ENCODE measurements around the gene CCDC33. TPM values are rescaled to one million over a fixed set of nuclear protein-coding genes. Genes with fewer than 3 reads are reported as not detected.

Gene CCDC33
- total RNA-seq, 1 experiment from 2014 or later = 0.22 TPM

DNA sequence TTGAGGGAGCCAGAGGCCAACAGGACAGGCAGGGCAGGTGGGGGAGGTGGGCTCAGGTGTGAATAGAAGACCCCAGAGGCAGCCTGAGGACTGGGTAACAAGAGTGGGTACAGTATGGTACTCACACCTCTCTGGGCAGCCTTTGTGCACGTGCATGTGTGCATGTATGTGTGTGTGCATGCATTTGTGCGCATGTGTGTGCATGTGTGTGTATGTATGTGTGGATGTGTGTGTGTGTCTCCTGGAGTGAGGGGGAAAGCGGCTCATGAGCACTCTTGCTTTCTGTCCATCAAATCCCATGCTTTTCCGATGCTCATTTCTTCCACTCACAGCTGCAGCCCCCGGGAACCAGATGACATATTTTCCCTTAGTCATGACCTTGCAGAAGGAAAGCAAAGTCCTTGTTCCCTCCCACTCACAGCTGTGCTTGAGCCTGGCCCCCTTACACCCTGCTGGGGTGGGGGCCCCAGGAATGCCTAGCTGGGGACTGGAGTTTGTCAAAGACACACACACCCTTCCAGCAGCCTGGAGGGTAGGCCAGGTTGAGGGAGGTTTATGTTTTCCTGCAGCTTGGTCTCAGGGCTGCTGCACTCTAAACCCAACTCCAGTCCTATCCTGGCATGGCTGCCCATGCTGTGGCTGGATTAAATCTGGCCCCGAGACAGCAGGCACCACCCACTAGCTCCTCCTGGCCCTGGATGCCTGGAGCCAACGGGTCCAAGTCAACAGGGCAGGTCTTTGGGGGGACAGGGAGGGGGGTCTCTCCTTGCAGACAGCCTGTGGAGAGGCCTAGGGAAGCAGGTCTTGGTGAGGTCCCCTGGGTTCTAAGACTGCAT, 22.5 kb downstream of the CCDC33 start:
- no peak for DNase-seq (ENCODE audit: low read depth)

DNA sequence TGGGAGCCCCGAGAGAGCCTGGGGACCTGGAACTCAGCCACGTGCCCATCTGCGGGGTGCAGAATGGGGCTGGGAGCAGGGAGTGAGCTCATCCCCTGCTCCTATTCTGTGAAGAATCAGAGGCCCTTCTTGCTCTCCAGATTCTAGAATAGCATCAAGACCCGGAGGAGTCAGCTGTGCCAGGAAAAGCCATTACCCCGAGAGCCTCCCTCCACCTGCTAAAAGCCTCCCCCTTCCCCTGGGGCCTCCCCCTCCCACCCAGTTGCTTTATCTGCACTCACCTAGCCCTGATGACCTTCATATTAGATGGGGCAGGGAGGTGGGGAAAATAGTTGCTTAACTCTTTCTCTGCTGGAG, 23.1 kb downstream of the CCDC33 start:
- no peak for DNase-seq (ENCODE audit: low read depth)

DNA sequence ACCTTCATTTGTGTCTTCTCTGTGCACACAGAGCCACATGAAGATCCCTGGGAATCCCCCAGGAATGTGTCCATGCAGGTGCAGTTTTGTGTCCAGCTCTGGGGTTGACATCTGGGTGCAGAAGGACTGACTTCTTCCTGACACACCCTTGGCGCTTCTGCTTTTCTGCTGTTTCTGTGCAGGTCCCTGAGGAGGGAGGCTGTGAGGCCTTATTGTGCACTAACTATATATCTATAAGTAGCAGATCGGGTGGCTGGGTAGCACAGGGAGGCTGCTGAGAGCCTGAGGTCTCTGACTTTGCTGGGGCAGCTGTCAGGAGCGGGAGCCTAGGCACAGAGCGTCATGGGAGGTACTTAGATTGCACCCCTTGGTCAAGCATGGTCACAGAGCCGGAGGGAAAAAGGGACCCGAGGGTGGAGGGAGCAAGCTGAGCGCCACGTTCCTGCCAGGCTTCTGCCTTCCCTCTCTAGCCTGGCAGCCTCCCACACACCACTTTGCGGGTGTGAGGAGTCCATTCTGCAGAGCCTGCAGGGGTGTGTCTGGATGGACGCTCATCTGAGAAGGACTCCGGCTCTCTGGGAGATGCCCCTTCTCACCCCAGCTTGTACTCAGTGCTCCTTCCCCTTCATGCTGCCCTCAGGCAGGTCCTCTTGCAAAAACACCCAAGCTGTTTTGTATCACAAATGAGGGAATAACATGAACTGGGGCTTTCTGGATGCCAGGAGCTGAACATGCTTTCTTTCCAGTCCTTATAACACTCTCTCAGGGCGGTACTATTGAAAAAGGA, 23.9 kb downstream of the CCDC33 start:
- DNase-seq (ENCODE audit: low read depth) = no peak

DNA sequence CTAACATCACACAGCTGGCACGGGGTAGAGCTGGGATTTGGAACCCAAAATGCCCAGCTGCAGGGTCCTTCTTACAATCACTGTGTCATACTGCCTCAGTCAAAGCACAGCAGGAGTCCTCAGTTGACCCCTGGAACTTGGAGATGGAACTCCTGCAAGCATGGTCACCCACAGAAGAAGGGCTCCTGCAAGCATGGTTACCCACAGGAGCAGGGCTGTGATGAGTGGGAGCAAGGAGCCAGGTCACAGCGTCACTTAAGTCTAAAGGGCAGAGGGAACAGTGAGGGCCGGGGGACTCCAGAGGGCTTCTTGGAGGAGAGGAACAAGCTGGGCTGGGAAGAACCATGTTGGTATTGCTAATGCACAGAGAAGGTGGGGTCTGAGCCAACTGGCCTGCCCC, 24.9 kb downstream of the CCDC33 start:
- no peak for DNase-seq (ENCODE audit: low read depth)

DNA sequence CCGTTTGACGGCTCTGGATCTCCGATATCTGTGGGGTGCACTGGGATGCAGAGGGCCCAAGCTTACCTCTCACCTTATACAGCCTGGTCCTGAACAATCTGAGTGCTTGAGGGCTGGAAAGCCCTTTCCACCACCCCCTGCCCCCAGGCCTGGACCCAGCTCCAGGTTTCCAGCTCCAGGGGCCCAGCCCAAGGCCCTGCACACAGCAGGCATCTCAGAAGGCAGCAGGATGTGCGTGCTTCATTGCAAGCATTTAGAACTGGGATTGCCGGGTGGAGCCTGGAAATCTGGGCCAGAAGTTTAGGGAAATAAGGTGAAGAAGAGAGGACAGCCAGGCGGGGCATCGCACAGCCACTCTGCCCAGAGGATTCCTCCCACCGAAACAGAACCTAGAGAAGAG, 25.6 kb downstream of the CCDC33 start:
- DNase-seq (ENCODE audit: low read depth) = no peak

DNA sequence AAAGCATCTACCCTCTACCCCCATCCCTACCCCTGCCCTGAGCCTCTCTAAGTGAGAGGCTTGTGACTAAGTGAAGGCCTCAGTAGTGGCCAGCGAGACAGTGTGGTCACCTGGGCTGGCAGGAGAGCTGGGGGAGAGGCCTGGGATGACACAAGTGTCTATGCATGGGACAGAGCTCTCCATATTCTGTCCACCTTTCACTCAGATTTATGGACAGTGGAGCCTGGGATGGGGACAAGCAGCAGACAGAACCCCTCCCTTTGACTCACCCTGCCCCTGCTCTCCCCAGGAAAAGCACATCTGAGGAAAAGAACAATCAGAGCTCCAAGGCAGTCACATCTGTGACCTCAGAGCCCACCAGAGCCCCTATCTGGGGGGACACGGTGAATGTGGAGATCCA, 26.0 kb downstream of the CCDC33 start:
- no peak for DNase-seq (ENCODE audit: low read depth)

DNA sequence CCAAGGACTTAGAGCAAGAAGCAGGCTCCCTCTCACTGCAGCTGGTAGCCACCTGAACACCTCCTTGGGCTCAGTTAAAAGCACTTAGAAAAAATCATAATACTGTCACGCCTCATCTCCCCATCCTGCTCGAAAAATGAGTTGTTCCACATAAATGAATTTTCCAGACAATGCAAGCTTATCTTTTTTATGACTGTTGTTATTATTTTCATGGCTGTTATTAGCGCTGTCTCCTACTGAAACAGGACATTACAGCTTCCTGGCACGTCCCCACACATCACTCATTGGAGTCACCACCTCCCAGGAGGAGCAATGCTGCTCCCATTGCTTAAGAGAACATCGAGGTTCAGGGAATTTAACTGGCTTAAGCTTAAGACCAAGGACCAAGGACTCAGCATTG, 26.5 kb downstream of the CCDC33 start:
- no peak for DNase-seq (ENCODE audit: low read depth)

DNA sequence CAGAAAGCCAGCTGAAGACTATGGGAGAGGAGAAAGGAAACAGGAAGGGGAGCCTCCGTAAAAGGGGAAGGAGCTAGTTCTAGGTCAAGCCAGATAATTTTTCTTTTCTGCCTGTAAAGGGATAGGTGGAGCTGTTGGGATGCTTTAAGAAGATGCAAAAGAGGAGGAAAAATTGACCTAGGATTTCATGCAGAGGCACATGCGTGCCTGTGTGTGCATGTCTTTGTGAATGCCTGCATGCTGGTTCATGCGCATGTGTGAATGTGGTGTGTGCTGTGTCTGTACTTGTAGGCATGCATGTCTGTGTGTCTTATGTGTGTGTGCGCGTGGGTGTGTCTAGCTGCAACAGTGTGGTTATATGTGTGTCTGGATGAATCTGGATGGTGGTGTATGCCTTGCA, 27.3 kb downstream of the CCDC33 start:
- DNase-seq (ENCODE audit: low read depth) = no peak

DNA sequence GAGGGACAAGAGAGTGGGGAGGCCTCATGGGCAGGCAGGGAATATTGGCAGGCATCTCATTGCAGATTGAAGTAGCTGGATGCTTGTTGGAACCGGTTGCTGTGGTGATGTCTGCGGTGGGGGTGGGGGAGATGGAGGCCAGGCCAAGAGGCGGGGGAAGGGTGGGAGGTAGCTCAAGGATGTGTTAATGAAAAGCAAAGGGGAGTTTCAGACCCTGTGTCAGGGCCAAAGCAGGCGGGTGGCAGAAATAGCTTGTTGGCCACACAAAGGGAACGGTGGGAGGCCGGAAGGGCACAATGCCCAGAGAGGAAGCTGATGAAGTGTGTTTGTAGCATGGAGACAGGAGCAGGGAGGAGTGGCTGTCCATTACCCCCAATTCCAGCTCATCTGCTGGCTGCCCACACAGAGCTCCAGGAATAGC, 28.0 kb downstream of the CCDC33 start:
- DNase-seq (ENCODE audit: low read depth) = no peak

DNA sequence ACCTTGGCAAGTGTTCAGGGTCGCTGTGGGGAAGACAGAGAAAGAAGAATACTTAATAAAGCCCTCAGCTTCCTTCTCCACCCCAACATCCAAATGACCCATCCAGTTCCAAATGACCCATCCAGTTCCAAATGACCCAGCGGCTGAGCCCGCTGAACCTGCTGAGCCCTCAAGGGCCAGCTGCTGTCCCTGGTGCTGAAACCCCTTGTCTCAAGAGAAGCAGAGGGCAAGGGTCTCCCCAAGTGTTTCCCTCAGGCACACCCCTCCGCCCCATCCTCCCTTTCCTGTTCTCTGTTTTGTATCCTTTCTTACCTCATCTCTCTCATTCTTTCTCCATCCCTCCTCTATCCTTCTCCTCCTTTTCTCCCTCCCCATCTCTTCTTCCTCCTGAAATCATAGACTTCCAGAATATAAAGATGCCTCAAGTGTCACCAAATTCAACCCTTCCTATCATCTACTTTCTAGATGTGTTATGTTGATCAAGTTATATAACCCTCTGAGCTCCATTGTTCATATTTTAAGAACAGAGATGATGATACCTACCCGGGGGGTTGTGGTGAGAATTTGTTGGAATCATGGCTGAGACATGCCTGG, 29.0 kb downstream of the CCDC33 start:
- peak; percentile 31 for DNase-seq (ENCODE audit: low read depth)

DNA sequence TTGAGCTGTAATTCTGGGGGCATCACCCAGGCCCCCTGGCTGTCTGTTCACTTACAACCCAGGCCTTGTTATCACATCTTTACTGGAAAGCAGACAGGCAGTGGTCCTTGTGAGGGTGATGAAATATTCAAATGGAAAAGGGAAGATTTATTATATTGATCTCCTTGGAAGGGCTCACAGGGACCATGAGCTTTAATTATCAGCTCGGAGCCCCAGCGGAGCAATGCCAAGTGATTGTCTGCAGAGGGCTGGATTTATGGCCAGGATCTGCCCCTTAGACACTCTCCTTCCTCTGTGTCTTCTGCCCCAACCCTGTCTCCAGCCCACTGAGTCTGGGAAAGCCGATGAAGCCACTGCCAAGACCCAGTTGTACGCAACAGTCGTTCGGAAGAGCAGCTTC, 31.9 kb downstream of the CCDC33 start:
- no peak for DNase-seq (ENCODE audit: low read depth)

DNA sequence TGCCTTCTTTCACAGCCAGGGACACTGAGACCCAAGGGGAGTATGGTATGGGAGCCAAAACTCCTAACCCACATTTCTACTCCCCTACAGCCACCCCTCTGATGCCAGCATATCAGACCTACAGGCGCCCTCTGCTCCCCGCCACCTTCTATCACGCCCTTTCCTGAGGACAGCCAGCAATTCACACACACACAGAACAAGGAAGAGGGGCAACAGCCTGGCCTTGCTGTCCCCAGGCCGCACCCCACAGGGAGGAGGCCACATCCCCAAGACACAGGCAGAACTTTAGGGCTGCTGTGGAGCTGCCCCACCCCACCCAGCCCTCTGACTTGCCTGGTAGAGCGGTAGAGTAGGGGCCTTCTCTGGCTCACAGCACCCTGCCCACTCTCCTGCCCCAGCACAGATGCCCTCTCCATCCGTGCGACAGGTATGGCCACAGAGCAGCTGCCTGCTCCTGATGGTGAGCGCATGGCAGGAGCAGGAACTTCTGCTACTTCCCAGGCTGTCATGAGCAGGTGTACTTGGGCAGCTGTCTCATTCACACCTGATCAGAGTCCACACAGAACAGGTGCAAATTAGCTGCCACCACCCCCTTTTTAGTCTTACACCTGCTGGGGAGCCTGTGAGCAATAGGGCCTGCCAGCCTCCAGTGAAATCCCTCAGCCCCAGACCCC, 33.4 kb downstream of the CCDC33 start:
- no peak for DNase-seq (ENCODE audit: low read depth)

DNA sequence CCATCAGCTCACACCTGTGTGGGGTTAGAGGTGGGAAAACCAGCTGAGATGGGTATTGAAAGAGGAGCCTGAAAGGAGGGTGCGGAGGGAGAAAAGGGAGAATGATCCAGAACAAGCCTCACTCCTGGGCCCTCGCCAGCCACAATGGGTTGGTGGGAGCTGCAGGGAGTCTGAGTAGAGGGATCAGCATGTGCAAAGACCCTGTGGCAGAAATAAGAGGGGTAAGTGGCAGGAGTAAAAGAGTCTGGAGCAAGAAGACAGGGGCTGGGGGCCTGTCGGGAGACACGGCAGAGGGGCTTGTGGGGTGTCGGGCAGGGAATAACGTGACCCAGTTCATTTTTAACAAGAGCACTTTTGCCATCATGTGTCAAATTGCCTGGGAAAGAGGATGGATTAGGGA, 34.0 kb downstream of the CCDC33 start:
- DNase-seq (ENCODE audit: low read depth) = no peak

DNA sequence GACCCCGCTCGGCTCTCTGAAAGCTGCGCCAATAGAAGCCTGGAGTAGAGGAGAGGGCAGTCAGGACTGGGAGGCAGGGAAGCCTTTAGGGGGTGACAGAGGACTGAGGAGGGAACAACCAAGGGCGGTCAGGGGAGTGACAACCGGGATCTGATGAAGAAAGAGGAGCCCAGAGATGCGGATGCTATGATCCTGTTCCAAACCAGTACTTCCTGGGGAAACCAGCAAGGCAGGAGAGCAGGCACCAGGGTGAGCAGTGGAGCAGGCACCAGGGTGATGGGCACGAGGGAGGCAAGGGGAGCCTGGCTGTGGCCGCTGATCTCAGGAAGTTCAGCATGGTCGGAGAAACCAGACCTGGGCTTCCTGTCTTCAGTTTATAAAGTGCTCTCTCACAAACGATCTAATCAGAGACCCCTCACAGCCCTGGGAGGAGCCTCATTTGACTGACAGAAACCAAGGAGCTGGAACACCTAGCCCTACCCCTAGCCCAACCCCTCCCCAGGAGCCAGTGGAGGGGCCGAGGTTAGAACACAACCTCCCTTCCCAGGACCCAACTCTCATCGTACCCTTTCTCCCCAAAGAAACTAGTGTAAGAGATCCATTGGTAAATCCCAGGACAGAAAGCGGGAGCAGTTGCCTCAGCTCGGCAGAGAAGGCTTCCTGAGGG, 34.9 kb downstream of the CCDC33 start:
- DNase-seq (ENCODE audit: low read depth) = no peak

DNA sequence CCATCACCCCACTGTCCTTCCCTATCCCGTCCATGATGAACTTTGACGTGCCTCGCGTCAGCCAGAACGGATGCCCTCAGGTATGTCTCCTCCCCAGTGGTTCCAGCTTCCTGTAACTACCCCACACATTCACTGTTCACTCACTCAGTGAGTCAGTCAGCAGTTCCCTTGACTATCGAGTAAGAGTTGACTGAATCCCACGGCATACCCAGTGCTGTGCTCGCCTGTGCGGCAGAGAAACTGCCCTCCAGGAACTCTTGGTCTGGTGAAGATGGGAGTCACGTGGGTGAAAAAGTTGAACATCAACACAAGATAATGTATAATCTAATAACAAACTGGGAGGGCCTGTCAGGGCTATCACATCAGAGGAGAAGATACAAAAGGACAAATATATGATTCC, 36.7 kb downstream of the CCDC33 start:
- DNase-seq (ENCODE audit: low read depth) = no peak

DNA sequence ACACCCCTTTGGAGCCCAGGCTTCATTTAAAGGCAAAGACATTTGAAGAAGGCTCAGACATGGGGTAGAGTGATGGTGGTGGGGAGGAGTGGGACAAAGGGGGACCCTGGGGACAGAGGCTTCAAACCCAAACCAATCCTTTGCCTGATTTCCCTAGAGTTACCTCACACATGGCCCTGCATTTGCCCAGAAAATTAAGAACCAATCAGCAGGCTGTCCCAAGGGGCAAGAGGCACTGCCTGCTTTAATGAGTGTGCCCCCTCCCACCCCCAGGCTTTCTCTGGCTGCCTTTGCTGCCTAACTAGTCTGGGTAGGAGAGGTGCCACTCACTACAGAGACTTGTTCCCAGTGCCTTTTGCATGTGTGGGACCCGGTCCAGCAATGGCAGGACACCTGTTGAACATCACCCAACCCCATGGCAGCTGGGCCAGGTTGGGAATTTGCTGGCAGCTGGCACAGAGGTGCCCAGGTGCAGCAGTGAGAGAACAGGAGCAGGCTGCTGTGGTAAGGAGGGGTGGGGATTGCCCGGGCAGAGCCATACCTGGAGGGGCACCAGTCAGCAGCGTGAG, 38.4 kb downstream of the CCDC33 start:
- DNase-seq (ENCODE audit: low read depth) = no peak

DNA sequence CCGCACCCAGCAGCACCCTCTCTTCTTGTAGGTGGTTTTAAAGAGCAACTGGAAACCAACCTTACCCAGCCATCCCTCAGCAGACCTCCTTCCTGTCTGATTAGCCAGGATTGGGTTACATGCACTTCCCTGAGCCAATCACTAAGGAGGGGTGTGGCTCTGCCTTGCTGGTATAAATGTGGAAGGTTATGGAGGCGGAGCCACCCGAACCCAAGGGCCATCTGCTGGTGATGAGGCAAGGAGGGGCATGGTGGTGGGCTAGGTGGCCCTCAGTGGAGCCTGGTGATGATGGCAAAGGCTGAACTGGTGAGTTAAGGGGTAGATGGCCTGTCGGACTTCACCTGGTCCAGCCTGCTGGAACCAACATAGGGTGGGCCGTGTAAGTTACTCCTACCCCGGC, 39.8 kb downstream of the CCDC33 start:
- DNase-seq (ENCODE audit: low read depth) = peak; percentile 18

DNA sequence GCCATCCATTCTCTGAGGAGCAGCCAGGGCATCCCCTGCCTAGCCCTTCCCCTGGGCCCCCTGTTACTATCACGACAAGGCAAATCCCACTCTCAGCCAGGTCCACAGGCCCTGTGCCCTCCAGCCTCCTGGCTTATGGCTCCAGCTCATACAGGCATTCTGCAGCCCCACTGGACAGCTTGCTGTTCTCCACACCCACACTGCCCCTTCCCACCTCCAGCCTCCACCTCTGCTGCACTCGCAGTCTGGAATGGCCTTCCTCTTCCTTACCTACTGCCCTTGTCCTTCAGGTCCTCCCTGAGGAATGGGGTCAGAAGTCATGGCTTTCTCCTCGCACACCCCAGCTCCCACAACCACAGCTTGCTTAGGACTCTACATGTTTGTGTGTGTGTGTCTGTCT, 40.4 kb downstream of the CCDC33 start:
- no peak for DNase-seq (ENCODE audit: low read depth)

DNA sequence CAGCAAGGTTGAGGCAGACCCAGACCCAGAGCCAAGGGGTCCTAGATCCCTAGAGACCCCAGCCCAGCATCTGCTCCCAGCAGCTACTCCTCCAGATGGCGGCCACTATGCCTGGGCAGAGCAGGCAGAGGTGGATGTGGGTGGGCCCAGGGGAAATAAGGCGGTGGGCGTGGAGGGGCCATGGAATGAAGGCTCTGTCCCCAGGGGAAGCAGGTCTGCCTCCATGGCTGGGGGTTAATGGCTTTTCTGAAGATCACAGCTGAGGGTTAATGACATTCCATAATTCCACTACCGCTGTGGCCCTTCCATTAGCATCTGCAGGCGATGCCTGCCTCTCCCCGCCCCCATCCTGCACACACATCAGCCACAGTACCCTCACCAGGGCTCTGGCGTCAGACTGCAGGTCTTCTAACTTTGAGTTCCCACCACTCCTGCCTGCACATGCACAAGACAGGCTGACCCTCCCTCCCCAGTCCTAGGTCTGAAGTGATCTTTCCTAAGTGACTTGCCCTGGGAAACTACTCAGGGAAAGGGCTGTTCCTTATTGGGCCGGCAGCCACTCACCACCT, 41.2 kb downstream of the CCDC33 start:
- no peak for DNase-seq (ENCODE audit: low read depth)

DNA sequence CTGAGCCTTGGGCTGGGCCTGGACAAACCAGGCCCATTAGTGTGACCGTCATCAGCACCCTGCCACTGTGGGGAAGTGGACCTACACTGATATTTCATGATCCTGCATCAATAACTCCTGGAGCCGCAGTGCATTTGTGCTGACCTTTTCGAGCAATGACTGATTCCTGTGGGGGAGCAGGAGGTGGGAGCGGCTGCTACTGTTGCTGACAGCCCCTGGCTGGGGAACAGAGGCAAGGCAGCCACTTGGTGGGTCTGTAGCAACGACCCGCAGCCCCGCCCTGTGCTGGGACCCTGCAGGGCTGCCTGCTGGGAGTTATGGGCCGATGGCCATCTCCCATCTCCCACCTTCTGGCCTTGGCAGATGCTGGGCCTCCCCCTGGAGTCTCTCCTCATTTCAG, 42.1 kb downstream of the CCDC33 start:
- DNase-seq (ENCODE audit: low read depth) = no peak
